Stomach (tissue), 4 donors: ENCODE results near the gene KRTAP29-1.

Experiments used
- POLR2A ChIP-seq, 4 donors: fragments of 450-650 bp; IDR thresholded peaks; one replicate each; pipeline ENCODE4 v1.6.1; 2016; ENCODE audit warnings: antibody characterized with exemption in 4 of 4, control low read depth in 2 of 4, mild to moderate bottlenecking in 1 of 4, moderate library complexity in 1 of 4
- POLR2AphosphoS5 ChIP-seq, 3 donors: sonication (generic); formaldehyde crosslinking; IDR thresholded peaks; one replicate each; pipeline ENCODE4 v1.6.1; 2016; ENCODE audit warnings: antibody characterized with exemption in 3 of 3
- TF ChIP-seq, protein P1 (sequence below), 7 experiments: fragments of 450-650 bp in 4 of 7; fragments of 200-600 bp in 3 of 7; sonication (generic) in 3 of 7; IDR thresholded peaks; one replicate each; pipeline ENCODE4 v1.5.1; 2016 to 2019; ENCODE audit warnings: antibody characterized with exemption in 7 of 7, control low read depth in 2 of 7, mild to moderate bottlenecking in 1 of 7

DNA sequence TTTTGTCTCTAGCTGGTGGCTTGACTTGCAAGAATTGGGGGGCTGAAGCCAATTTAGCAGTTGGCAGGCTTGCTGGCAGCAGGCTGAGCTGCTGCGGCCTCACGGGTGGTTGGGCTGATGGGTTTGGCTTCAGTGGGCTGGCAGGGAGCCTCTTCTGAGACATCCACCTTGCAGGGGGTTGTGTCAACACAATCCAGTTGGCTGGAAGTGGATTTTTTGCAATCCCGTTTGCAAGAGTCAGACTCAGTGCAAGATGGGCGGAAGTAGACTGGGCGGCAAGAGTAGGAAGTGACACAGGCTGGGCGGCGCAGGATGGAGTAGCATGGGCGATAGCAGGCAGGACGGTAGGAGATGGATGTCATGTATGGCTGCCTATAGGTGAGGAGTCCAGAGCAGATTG lies 5.0 kb upstream of the KRTAP29-1 start:
- TF ChIP-seq, protein P1, sequence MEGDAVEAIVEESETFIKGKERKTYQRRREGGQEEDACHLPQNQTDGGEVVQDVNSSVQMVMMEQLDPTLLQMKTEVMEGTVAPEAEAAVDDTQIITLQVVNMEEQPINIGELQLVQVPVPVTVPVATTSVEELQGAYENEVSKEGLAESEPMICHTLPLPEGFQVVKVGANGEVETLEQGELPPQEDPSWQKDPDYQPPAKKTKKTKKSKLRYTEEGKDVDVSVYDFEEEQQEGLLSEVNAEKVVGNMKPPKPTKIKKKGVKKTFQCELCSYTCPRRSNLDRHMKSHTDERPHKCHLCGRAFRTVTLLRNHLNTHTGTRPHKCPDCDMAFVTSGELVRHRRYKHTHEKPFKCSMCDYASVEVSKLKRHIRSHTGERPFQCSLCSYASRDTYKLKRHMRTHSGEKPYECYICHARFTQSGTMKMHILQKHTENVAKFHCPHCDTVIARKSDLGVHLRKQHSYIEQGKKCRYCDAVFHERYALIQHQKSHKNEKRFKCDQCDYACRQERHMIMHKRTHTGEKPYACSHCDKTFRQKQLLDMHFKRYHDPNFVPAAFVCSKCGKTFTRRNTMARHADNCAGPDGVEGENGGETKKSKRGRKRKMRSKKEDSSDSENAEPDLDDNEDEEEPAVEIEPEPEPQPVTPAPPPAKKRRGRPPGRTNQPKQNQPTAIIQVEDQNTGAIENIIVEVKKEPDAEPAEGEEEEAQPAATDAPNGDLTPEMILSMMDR (IDR thresholded peaks at IDR 0.05): no peak
- TF ChIP-seq POLR2AphosphoS5 (IDR thresholded peaks at IDR 0.05): no peak
- TF ChIP-seq POLR2A (IDR thresholded peaks at IDR 0.05): no peak
